Neural crest cell (in vitro differentiated cells): Measurements from ENCODE around the gene LZTR1. TPM values are rescaled to one million over a fixed set of nuclear protein-coding genes. Genes with fewer than 3 reads are reported as not detected.
"Not testable (repeated sequence)": the region's sequence is repeated elsewhere in the genome, so short reads cannot be mapped to it uniquely, and the experiment has no call there.

Experiments
- DNase-seq: peaks from one replicate; pipeline ENCODE4 v3.0.0; 2021; ENCODE audit warnings: low read depth, mixed read lengths, low spot score
- H3K27ac Mint-ChIP-seq: one replicate; pipeline ENCODE4 v1.8.0; 2021; ENCODE audit warnings: mild to moderate bottlenecking, mixed read lengths; ENCODE audit not compliant: unreplicated experiment
- H3K27me3 Mint-ChIP-seq: 2 replicates; pipeline ENCODE4 v1.8.0; 2021; ENCODE audit warnings: low read depth, mild to moderate bottlenecking, mixed read lengths
- H3K36me3 Mint-ChIP-seq: 2 replicates; pipeline ENCODE4 v1.8.0; 2021; ENCODE audit warnings: low read depth, mild to moderate bottlenecking, mixed read lengths
- H3K4me1 Mint-ChIP-seq: 2 replicates; pipeline ENCODE4 v1.8.0; 2021; ENCODE audit warnings: mixed read lengths
- H3K4me3 Mint-ChIP-seq: one replicate; pipeline ENCODE4 v1.8.0; 2021; ENCODE audit warnings: mild to moderate bottlenecking, mixed read lengths
- H3K9me3 Mint-ChIP-seq: 2 replicates; pipeline ENCODE4 v1.8.0; 2021; ENCODE audit warnings: mixed read lengths
- CTCF ChIP-seq: fragments of 200-600 bp; sonication (generic); conservative IDR thresholded peaks from 2 replicates; pipeline ENCODE4 v1.5.0; 2021; ENCODE audit warnings: antibody characterized with exemption, mild to moderate bottlenecking
- total RNA-seq: library from RNA; stranded (reverse); gene quantifications from 2 replicates; pipeline ENCODE4 v1.2.1, GENCODE V29; 2021

Gene LZTR1
- total RNA-seq, 1 donor from 2014 or later: 94.5 TPM

GRCh38 chr22:21003782-21004181 is 21.7 kb downstream of the LZTR1 start:
- Mint-ChIP-seq H3K27me3 (peaks cover 5% of the 10 kb centered on the region), H3K36me3 (no peaks in the 10 kb centered on the region), H3K4me1 (peaks cover 26% of the 10 kb centered on the region), H3K27ac (no peak overlapping the region), H3K4me3 (peak overlapping the region; percentile 98), H3K9me3 (no peaks in the 10 kb centered on the region)
- no peak for DNase-seq
- TF ChIP-seq CTCF: no peak

GRCh38 chr22:21009208-21009607 is 27.1 kb downstream of the LZTR1 start:
- H3K36me3 Mint-ChIP-seq, DNase-seq, H3K27ac Mint-ChIP-seq, H3K9me3 Mint-ChIP-seq, H3K27me3 Mint-ChIP-seq: not testable (repeated sequence)
- H3K4me3 Mint-ChIP-seq: peak overlapping the region; percentile 48
- peaks cover 12% of the 10 kb centered on the region for H3K4me1 Mint-ChIP-seq

GRCh38 chr22:21009638-21010425 is 27.7 kb downstream of the LZTR1 start:
- DNase-seq: peak; percentile 28
- TF ChIP-seq CTCF: no peak
- Mint-ChIP-seq H3K27ac (no peak overlapping the region), H3K4me1 (peaks cover 18% of the 10 kb centered on the region), H3K36me3 (no peaks in the 10 kb centered on the region), H3K27me3 (no peaks in the 10 kb centered on the region), H3K9me3 (no peaks in the 10 kb centered on the region), H3K4me3 (peak overlapping the region; percentile 48)

GRCh38 chr22:21010426-21011113 is 28.5 kb downstream of the LZTR1 start:
- no peaks in the 10 kb centered on the region for H3K9me3 Mint-ChIP-seq
- DNase-seq: no peak
- H3K4me3 Mint-ChIP-seq: peak overlapping the region; percentile 48
- H3K36me3 Mint-ChIP-seq: no peaks in the 10 kb centered on the region
- no peak overlapping the region for H3K27ac Mint-ChIP-seq
- TF ChIP-seq CTCF: no peak
- no peaks in the 10 kb centered on the region for H3K27me3 Mint-ChIP-seq
- peaks cover 25% of the 10 kb centered on the region for H3K4me1 Mint-ChIP-seq

- Mint-ChIP-seq H3K4me3 (peak overlapping the region; percentile 90), H3K4me1 (peaks cover 41% of the 10 kb centered on the region), H3K27me3 (no peaks in the 10 kb centered on the region), H3K36me3 (no peaks in the 10 kb centered on the region), H3K27ac (no peak overlapping the region), H3K9me3 (no peaks in the 10 kb centered on the region)
- no peak for DNase-seq
- TF ChIP-seq CTCF: no peak
These were observed 30.6 kb downstream of the LZTR1 start for GRCh38 chr22:21012446-21013407.
